Neuronal stem cell (in vitro differentiated cells): ENCODE results near the gene HOXD13.
A peak's percentile ranks its signal among the peaks of the same experiment; 100 is the strongest.

Experiments
- DNase-seq: peaks from one replicate; pipeline ENCODE4 v3.0.0-alpha.2; 2013; ENCODE audit warnings: low spot score
- H2AFZ ChIP-seq: one replicate; pipeline ENCODE4 v1.6.1; 2013; ENCODE audit warnings: mild to moderate bottlenecking, low read length, inconsistent platforms
- H2AK5ac ChIP-seq: 2 replicates; pipeline ENCODE4 v1.6.1; 2013; ENCODE audit warnings: low read depth, mild to moderate bottlenecking, inconsistent platforms, low read length, moderate library complexity, mixed read lengths
- H2BK120ac ChIP-seq: 2 replicates; pipeline ENCODE4 v1.6.1; 2013; ENCODE audit warnings: low read depth, mild to moderate bottlenecking, inconsistent platforms, low read length, moderate library complexity, mixed read lengths
- H2BK12ac ChIP-seq: one replicate; pipeline ENCODE4 v1.6.1; 2013; ENCODE audit warnings: low read length, inconsistent platforms
- H2BK15ac ChIP-seq: 2 replicates; pipeline ENCODE4 v1.6.1; 2013; ENCODE audit warnings: mild to moderate bottlenecking, low read length, inconsistent platforms, mixed read lengths
- H2BK5ac ChIP-seq: one replicate; pipeline ENCODE4 v1.6.1; 2013; ENCODE audit warnings: inconsistent platforms, mild to moderate bottlenecking, low read length, moderate library complexity
- H3K14ac ChIP-seq: one replicate; pipeline ENCODE4 v1.6.1; 2013; ENCODE audit warnings: low read length, inconsistent platforms
- H3K18ac ChIP-seq: 2 replicates; pipeline ENCODE4 v1.6.1; 2013; ENCODE audit warnings: low read length, inconsistent platforms
- H3K23ac ChIP-seq: 2 replicates; pipeline ENCODE4 v1.6.1; 2013; ENCODE audit warnings: low read depth, mild to moderate bottlenecking, mixed read lengths, low read length, inconsistent platforms; ENCODE audit not compliant: poor library complexity
- H3K27ac ChIP-seq: replicated peaks from 3 replicates; pipeline ENCODE4 v1.5.1; 2013; ENCODE audit warnings: low read length, inconsistent platforms
- H3K27me3 ChIP-seq, 3 experiments: 2 replicates each; pipeline ENCODE4 v1.6.1; 2013; ENCODE audit warnings: low read length in 3 of 3, mild to moderate bottlenecking in 2 of 3, inconsistent platforms in 1 of 3, low read depth in 1 of 3, mixed read lengths in 1 of 3, moderate library complexity in 1 of 3; ENCODE audit not compliant: control insufficient read depth in 3 of 3, insufficient read depth in 3 of 3
- H3K36me3 ChIP-seq, 2 donors: replicated peaks in 1 of 2; 2 replicates each; pipeline ENCODE4 v1.6.1; 2013; ENCODE audit warnings: low read length in 2 of 2; ENCODE audit not compliant: control insufficient read depth in 2 of 2, insufficient read depth in 2 of 2
- H3K4ac ChIP-seq: 2 replicates; pipeline ENCODE4 v1.6.1; 2013; ENCODE audit warnings: inconsistent platforms, mild to moderate bottlenecking, low read length, moderate library complexity
- H3K4me1 ChIP-seq, 2 donors: 1 replicate in 1 of 2; 2 replicates in 1 of 2; pipeline ENCODE4 v1.6.1; 2013; ENCODE audit warnings: low read length in 2 of 2, low read depth in 1 of 2; ENCODE audit not compliant: control insufficient read depth in 2 of 2, insufficient read depth in 1 of 2
- H3K4me2 ChIP-seq: one replicate; pipeline ENCODE4 v1.6.1; 2013; ENCODE audit warnings: mild to moderate bottlenecking, low read length, inconsistent platforms; ENCODE audit not compliant: insufficient read depth, poor library complexity, severe bottlenecking
- H3K4me3 ChIP-seq, 2 donors: 2 replicates each; pipeline ENCODE4 v1.5.1; 2013; ENCODE audit warnings: low read length in 2 of 2, mild to moderate bottlenecking in 2 of 2, inconsistent platforms in 1 of 2, moderate library complexity in 1 of 2
- H3K79me1 ChIP-seq: one replicate; pipeline ENCODE4 v1.6.1; 2013; ENCODE audit warnings: low read depth, mild to moderate bottlenecking, inconsistent platforms, low read length, moderate library complexity
- H3K9ac ChIP-seq: one replicate; pipeline ENCODE4 v1.6.1; 2013; ENCODE audit warnings: mild to moderate bottlenecking, low read depth, low read length, inconsistent platforms; ENCODE audit not compliant: poor library complexity
- H3K9me3 ChIP-seq, 2 donors: replicated peaks in 1 of 2; 2 replicates each; pipeline versions ENCODE3 to v1.6.1; 2013; ENCODE audit warnings: low read length in 2 of 2, mild to moderate bottlenecking in 2 of 2, inconsistent platforms in 1 of 2, low read depth in 1 of 2, mixed read lengths in 1 of 2, moderate library complexity in 1 of 2; ENCODE audit not compliant: control insufficient read depth in 2 of 2, insufficient read depth in 1 of 2
- H4K8ac ChIP-seq: one replicate; pipeline ENCODE4 v1.6.1; 2013; ENCODE audit warnings: low read depth, mild to moderate bottlenecking, inconsistent platforms, low read length, moderate library complexity
- H4K91ac ChIP-seq: one replicate; pipeline ENCODE4 v1.6.1; 2013; ENCODE audit warnings: low read length, low read depth, mild to moderate bottlenecking, inconsistent platforms; ENCODE audit not compliant: poor library complexity
- WGBS, 2 donors: extraction: QIAGEN DNeasy Blood & Tissue Kit; methylation state at CpG; one replicate each; pipeline ENCODE4 v1.1.7; 2013; ENCODE audit warnings: missing lambda C conversion rate in 2 of 2, mixed read lengths in 1 of 2; ENCODE audit not compliant: insufficient read length in 2 of 2, insufficient replicate concordance in 1 of 2; ENCODE audit errors: extremely low coverage in 2 of 2; 5-methylcytosine and 5-hydroxymethylcytosine counted together

The HOXD13 gene

GRCh38 chr2:176117162-176117822 lies 24.8 kb downstream of the HOXD13 start:
- no peak overlapping the region for H2AK5ac ChIP-seq
- H3K14ac ChIP-seq = no peak overlapping the region
- H3K4me1 ChIP-seq = no peaks in the 10 kb centered on the region
- H3K27ac ChIP-seq = no peak overlapping the region
- H3K9me3 ChIP-seq = peaks cover 5 to 7% of the 10 kb centered on the region in 2 donors
- no peak overlapping the region for H3K4me2 ChIP-seq
- H3K18ac ChIP-seq = no peak overlapping the region
- H3K4ac ChIP-seq = no peak overlapping the region
- no peak overlapping the region for H3K9ac ChIP-seq
- H2AFZ ChIP-seq = no peak overlapping the region
- WGBS, 2 donors = no CpG with 5 or more reads among the region's 40 CpGs
- no peak overlapping the region for H4K91ac ChIP-seq
- peaks cover 59 to 99% (median 96%) of the 10 kb centered on the region in 3 experiments for H3K27me3 ChIP-seq
- no peak overlapping the region for H4K8ac ChIP-seq
- no peak for DNase-seq
- no peak overlapping the region for H2BK5ac ChIP-seq
- H2BK12ac ChIP-seq = no peak overlapping the region
- H3K79me1 ChIP-seq = no peaks in the 10 kb centered on the region
- no peaks in the 10 kb centered on the region for H3K36me3 ChIP-seq
- no peak overlapping the region for H2BK120ac ChIP-seq
- no peak overlapping the region for H2BK15ac ChIP-seq
- H3K23ac ChIP-seq = no peak overlapping the region
- no peak overlapping the region for H3K4me3 ChIP-seq

- H3K9me3 ChIP-seq = peaks cover 5 to 7% of the 10 kb centered on the region in 2 donors
- H2AK5ac ChIP-seq = no peak overlapping the region
- no peaks in the 10 kb centered on the region for H3K36me3 ChIP-seq
- H3K27me3 ChIP-seq = peaks cover 60 to 99% (median 96%) of the 10 kb centered on the region in 3 experiments
- H2BK15ac ChIP-seq = no peak overlapping the region
- H2BK12ac ChIP-seq = no peak overlapping the region
- DNase-seq = no peak
- peak overlapping the region in 1 of 2 donors; percentile 11 for H3K4me3 ChIP-seq
- no CpG with 5 or more reads among the region's 11 CpGs for WGBS, 2 donors
- H4K8ac ChIP-seq = no peak overlapping the region
- no peak overlapping the region for H2AFZ ChIP-seq
- no peak overlapping the region for H3K14ac ChIP-seq
- no peak overlapping the region for H2BK120ac ChIP-seq
- no peak overlapping the region for H3K18ac ChIP-seq
- no peaks in the 10 kb centered on the region for H3K79me1 ChIP-seq
- H3K27ac ChIP-seq = no peak overlapping the region
- no peak overlapping the region for H3K9ac ChIP-seq
- H4K91ac ChIP-seq = no peak overlapping the region
- no peak overlapping the region for H3K23ac ChIP-seq
- no peak overlapping the region for H2BK5ac ChIP-seq
- no peak overlapping the region for H3K4me2 ChIP-seq
- H3K4ac ChIP-seq = no peak overlapping the region
- H3K4me1 ChIP-seq = no peaks in the 10 kb centered on the region
Observed at GRCh38 chr2:176117823-176118371, 25.4 kb downstream of the HOXD13 start.

GRCh38 chr2:176118601-176119339 lies 26.2 kb downstream of the HOXD13 start:
- Histone ChIP-seq H3K27me3 (peaks cover 65 to 99% (median 97%) of the 10 kb centered on the region in 3 experiments), H2BK120ac (no peak overlapping the region), H3K4me1 (no peaks in the 10 kb centered on the region), H2AFZ (no peak overlapping the region), H3K4me3 (no peak overlapping the region), H2BK5ac (no peak overlapping the region), H3K9me3 (peaks cover 5 to 7% of the 10 kb centered on the region in 2 donors), H3K9ac (no peak overlapping the region), H3K23ac (no peak overlapping the region), H2AK5ac (no peak overlapping the region), H3K4me2 (no peak overlapping the region), H3K36me3 (no peaks in the 10 kb centered on the region), H3K27ac (no peak overlapping the region), H2BK12ac (no peak overlapping the region), H4K91ac (no peak overlapping the region), H2BK15ac (no peak overlapping the region), H3K18ac (no peak overlapping the region), H3K4ac (no peak overlapping the region), H3K79me1 (no peaks in the 10 kb centered on the region), H4K8ac (no peak overlapping the region), H3K14ac (no peak overlapping the region)
- DNase-seq = no peak
- WGBS, 2 donors = 100% methylated on average over 1 of the region's 24 CpGs; no CpG with 5 or more reads in 1 of the 2 donors
